OCI-LY1 (cell line): ENCODE measurements around the gene CD276.

Experiments used
- H2AFZ ChIP-seq: fragments of 200-600 bp; sonication (generic), shearing (Covaris generic); 2 replicates; pipeline ENCODE4 v1.6.0; 2014; ENCODE audit warnings: antibody characterized with exemption, mild to moderate bottlenecking, low read length
- H3F3A ChIP-seq: fragments of 200-600 bp; sonication (generic), shearing (Covaris generic); 2 replicates; pipeline ENCODE4 v1.6.0; 2014; ENCODE audit warnings: mild to moderate bottlenecking, antibody characterized with exemption, low read length, moderate library complexity; ENCODE audit not compliant: insufficient read depth
- H3K27ac ChIP-seq: fragments of 200-600 bp; sonication (generic); 2 replicates; pipeline ENCODE4 v1.5.1; 2014; ENCODE audit warnings: low read length, mixed run types, mild to moderate bottlenecking, low read depth; ENCODE audit not compliant: poor library complexity, severe bottlenecking
- H3K27me3 ChIP-seq: fragments of 200-600 bp; sonication (generic); 2 replicates; pipeline ENCODE4 v1.6.0; 2014; ENCODE audit warnings: antibody characterized with exemption, mild to moderate bottlenecking, low read length, moderate library complexity; ENCODE audit not compliant: insufficient read depth
- H3K36me3 ChIP-seq: fragments of 200-600 bp; sonication (generic); 2 replicates; pipeline ENCODE4 v1.6.1; 2014; ENCODE audit warnings: mild to moderate bottlenecking, antibody characterized with exemption, low read length, moderate library complexity, mixed read lengths; ENCODE audit not compliant: insufficient read depth
- H3K4me1 ChIP-seq: fragments of 200-600 bp; sonication (generic); 2 replicates; pipeline ENCODE4 v1.5.1; 2014; ENCODE audit warnings: mild to moderate bottlenecking, low read length, moderate library complexity; ENCODE audit not compliant: insufficient read depth, severe bottlenecking
- H3K4me2 ChIP-seq: fragments of 200-600 bp; sonication (generic), shearing (Covaris generic); 2 replicates; pipeline ENCODE4 v1.6.1; 2014; ENCODE audit warnings: low read length
- H3K4me3 ChIP-seq: fragments of 200-600 bp; sonication (generic); 2 replicates; pipeline ENCODE4 v1.5.1; 2014; ENCODE audit warnings: low read length, low read depth, mild to moderate bottlenecking, mixed read lengths; ENCODE audit not compliant: poor library complexity, severe bottlenecking
- H3K79me2 ChIP-seq: fragments of 200-600 bp; shearing (Covaris generic); 2 replicates; pipeline ENCODE4 v1.6.1; 2016; ENCODE audit warnings: mixed run types, low read length, mixed read lengths; ENCODE audit not compliant: insufficient read depth
- H3K9ac ChIP-seq: fragments of 200-600 bp; sonication (generic), shearing (Covaris generic); 2 replicates; pipeline ENCODE4 v1.6.1; 2014; ENCODE audit warnings: mild to moderate bottlenecking, low read length, mixed read lengths
- H3K9me2 ChIP-seq: fragments of 200-600 bp; sonication (generic), shearing (Covaris generic); 2 replicates; pipeline ENCODE4 v1.6.1; 2014; ENCODE audit warnings: low read depth, mild to moderate bottlenecking, low read length, mixed read lengths
- H3K9me3 ChIP-seq: fragments of 200-600 bp; shearing (Covaris generic); 2 replicates; pipeline ENCODE4 v1.6.1; 2014; ENCODE audit warnings: low read length, mixed read lengths
- H4K20me1 ChIP-seq: fragments of 200-600 bp; sonication (generic), shearing (Covaris generic); 2 replicates; pipeline ENCODE4 v1.6.0; 2016; ENCODE audit warnings: mild to moderate bottlenecking, low read length; ENCODE audit not compliant: insufficient read depth
- CTCF ChIP-seq: fragments of 200-600 bp; sonication (generic), shearing (Covaris generic); IDR thresholded peaks from 2 replicates; pipeline ENCODE4 v1.5.1; 2017; ENCODE audit warnings: mild to moderate bottlenecking, antibody characterized with exemption, low read length, moderate library complexity, mixed read lengths
- EZH2 ChIP-seq: fragments of 200-600 bp; sonication (generic), shearing (Covaris generic); IDR thresholded peaks from 2 replicates; pipeline ENCODE4 v1.8.0; 2017; ENCODE audit warnings: borderline replicate concordance, mixed run types, mild to moderate bottlenecking, antibody characterized with exemption, low read length, moderate library complexity, mixed read lengths

Gene CD276

GRCh38 chr15:73660455-73660854 lies 23.7 kb upstream of the CD276 start:
- Histone ChIP-seq H3K36me3 (no peaks in the 10 kb centered on the region), H3K27ac (no peak overlapping the region), H3K9me3 (no peaks in the 10 kb centered on the region), H3K27me3 (0 out of 2 replicates have a peak, but pooled peaks cover 5% of the 10 kb centered on the region), H3K9me2 (no peaks in the 10 kb centered on the region), H2AFZ (no peak overlapping the region), H3K4me2 (no peak overlapping the region), H3K79me2 (no peaks in the 10 kb centered on the region), H3K4me3 (no peak overlapping the region), H4K20me1 (no peaks in the 10 kb centered on the region), H3K9ac (no peak overlapping the region), H3K4me1 (no peaks in the 10 kb centered on the region), H3F3A (no peaks in the 10 kb centered on the region)
- TF ChIP-seq CTCF = no peak
- TF ChIP-seq EZH2 = no peak

GRCh38 chr15:73674587-73674986 lies 9.6 kb upstream of the CD276 start:
- Histone ChIP-seq H3K27ac (no peak overlapping the region), H3K4me2 (no peak overlapping the region), H2AFZ (no peak overlapping the region), H3K27me3 (no peaks in the 10 kb centered on the region; the same call in 1 of the 2 replicates), H3K4me1 (no peaks in the 10 kb centered on the region), H3K79me2 (no peaks in the 10 kb centered on the region), H3F3A (no peaks in the 10 kb centered on the region), H3K9me2 (no peaks in the 10 kb centered on the region), H3K4me3 (no peak overlapping the region), H3K9ac (no peak overlapping the region), H3K36me3 (no peaks in the 10 kb centered on the region), H4K20me1 (no peaks in the 10 kb centered on the region), H3K9me3 (no peaks in the 10 kb centered on the region)
- TF ChIP-seq EZH2 = no peak
- no peak for TF ChIP-seq CTCF

GRCh38 chr15:73677146-73677607 lies 7.0 kb upstream of the CD276 start:
- Histone ChIP-seq H3K27me3 (no peaks in the 10 kb centered on the region; the same call in 1 of the 2 replicates), H3K36me3 (no peaks in the 10 kb centered on the region), H2AFZ (no peak overlapping the region), H3K79me2 (no peaks in the 10 kb centered on the region), H3K4me2 (no peak overlapping the region), H3K27ac (no peak overlapping the region), H3K4me1 (no peaks in the 10 kb centered on the region), H3F3A (no peaks in the 10 kb centered on the region), H3K9me2 (no peaks in the 10 kb centered on the region), H3K4me3 (no peak overlapping the region), H4K20me1 (no peaks in the 10 kb centered on the region), H3K9ac (no peak overlapping the region), H3K9me3 (no peaks in the 10 kb centered on the region)
- peak; percentile 71 for TF ChIP-seq CTCF
- TF ChIP-seq EZH2 = no peak
